Raji (cell line): ENCODE results near the gene MBLAC1.

Experiments
- POLR2A ChIP-seq: IDR thresholded peaks from 2 replicates; pipeline ENCODE4 v1.6.1; 2011; ENCODE audit warnings: low read depth, low read length, control low read depth; ENCODE audit not compliant: insufficient read depth

The MBLAC1 gene

GRCh38 chr7:100154651-100155491 lies 28.1 kb downstream of the MBLAC1 start:
- no peak for TF ChIP-seq POLR2A

- 0 out of 2 replicates have a peak, but pooled peaks have one; percentile 4 for TF ChIP-seq POLR2A
These were observed 29.0 kb downstream of the MBLAC1 start for GRCh38 chr7:100155553-100156317.

GRCh38 chr7:100156331-100157068 lies 29.7 kb downstream of the MBLAC1 start:
- no peak; the same call in 1 of the 2 replicates for TF ChIP-seq POLR2A

GRCh38 chr7:100157069-100157333 lies 30.2 kb downstream of the MBLAC1 start:
- TF ChIP-seq POLR2A = no peak

- TF ChIP-seq POLR2A = peak; percentile 28; the same call in 1 of the 2 replicates
These were observed 30.8 kb downstream of the MBLAC1 start for GRCh38 chr7:100157334-100158228.

GRCh38 chr7:100158229-100159098 lies 31.7 kb downstream of the MBLAC1 start, which contains the start of gene TRAPPC14:
Gene TRAPPC14, minus strand, starts transcription at chr7:100158723. Its CDS starts 224 bp downstream, at chr7:100158499.
- TF ChIP-seq POLR2A = peak; percentile 83

- no peak for TF ChIP-seq POLR2A
These were observed 32.4 kb downstream of the MBLAC1 start for GRCh38 chr7:100159099-100159623.

- no peak for TF ChIP-seq POLR2A
These were observed 33.3 kb downstream of the MBLAC1 start for GRCh38 chr7:100160067-100160466.

- no peak for TF ChIP-seq POLR2A
These were observed 36.3 kb downstream of the MBLAC1 start for GRCh38 chr7:100163006-100163531.

- no peak for TF ChIP-seq POLR2A
These were observed 37.1 kb downstream of the MBLAC1 start for GRCh38 chr7:100163871-100164270.

- TF ChIP-seq POLR2A = no peak
These were observed 39.7 kb downstream of the MBLAC1 start for GRCh38 chr7:100166317-100166940.
